Liver (tissue), 3 donors: ENCODE data around the gene CEP164.

ENCODE experiments used
- GABPA ChIP-seq, 2 donors: IDR thresholded peaks in 1 of 2; conservative IDR thresholded peaks in 1 of 2; 2 replicates each; pipeline ENCODE4 v1.6.1; 2016; ENCODE audit warnings: antibody characterized with exemption in 2 of 2, mild to moderate bottlenecking in 1 of 2, moderate library complexity in 1 of 2
- ZBTB33 ChIP-seq: IDR thresholded peaks from 2 replicates; pipeline ENCODE4 v1.6.1; 2016; ENCODE audit warnings: antibody characterized with exemption
- TF ChIP-seq, protein P1 (sequence below): fragments of 150-350 bp; IDR thresholded peaks from 2 replicates; pipeline ENCODE4 v1.5.1; 2017; ENCODE audit warnings: improper control_type of control experiment, low read depth, low read length; ENCODE audit not compliant: missing input control
- TF ChIP-seq, protein P2 (sequence below): IDR thresholded peaks from 2 replicates; pipeline ENCODE4 v1.6.1; 2016; ENCODE audit warnings: antibody characterized with exemption, mild to moderate bottlenecking
- donor health status: healthy.
- donor health status: healthy.

DNA sequence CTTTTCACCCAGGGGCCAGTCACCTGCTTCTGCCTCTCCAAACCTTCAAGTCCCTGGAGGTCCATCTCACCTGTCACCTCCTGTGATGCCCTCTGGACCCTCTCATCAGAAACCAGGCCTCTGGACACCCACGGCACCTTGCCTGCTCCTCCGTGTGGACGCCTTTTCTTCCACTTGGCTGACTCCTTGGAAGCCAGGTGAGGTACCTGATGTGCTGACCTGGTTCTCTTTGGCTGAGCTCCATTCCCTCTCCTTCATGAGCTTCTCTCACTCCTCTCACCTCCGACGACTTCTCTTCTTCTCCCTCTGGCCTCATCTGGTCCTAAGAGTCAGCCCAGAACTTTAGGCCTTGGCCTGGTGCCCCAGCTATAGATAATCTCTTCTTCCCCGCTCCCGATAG, 99.3 kb downstream of the CEP164 start:
- TF ChIP-seq, protein P1, sequence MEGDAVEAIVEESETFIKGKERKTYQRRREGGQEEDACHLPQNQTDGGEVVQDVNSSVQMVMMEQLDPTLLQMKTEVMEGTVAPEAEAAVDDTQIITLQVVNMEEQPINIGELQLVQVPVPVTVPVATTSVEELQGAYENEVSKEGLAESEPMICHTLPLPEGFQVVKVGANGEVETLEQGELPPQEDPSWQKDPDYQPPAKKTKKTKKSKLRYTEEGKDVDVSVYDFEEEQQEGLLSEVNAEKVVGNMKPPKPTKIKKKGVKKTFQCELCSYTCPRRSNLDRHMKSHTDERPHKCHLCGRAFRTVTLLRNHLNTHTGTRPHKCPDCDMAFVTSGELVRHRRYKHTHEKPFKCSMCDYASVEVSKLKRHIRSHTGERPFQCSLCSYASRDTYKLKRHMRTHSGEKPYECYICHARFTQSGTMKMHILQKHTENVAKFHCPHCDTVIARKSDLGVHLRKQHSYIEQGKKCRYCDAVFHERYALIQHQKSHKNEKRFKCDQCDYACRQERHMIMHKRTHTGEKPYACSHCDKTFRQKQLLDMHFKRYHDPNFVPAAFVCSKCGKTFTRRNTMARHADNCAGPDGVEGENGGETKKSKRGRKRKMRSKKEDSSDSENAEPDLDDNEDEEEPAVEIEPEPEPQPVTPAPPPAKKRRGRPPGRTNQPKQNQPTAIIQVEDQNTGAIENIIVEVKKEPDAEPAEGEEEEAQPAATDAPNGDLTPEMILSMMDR: no peak
- TF ChIP-seq GABPA (IDR thresholded peaks at IDR 0.05 in 1 of 2, conservative IDR thresholded peaks at IDR 0.05 in 1 of 2) (no peak), ZBTB33 (no peak)
- TF ChIP-seq, protein P2, sequence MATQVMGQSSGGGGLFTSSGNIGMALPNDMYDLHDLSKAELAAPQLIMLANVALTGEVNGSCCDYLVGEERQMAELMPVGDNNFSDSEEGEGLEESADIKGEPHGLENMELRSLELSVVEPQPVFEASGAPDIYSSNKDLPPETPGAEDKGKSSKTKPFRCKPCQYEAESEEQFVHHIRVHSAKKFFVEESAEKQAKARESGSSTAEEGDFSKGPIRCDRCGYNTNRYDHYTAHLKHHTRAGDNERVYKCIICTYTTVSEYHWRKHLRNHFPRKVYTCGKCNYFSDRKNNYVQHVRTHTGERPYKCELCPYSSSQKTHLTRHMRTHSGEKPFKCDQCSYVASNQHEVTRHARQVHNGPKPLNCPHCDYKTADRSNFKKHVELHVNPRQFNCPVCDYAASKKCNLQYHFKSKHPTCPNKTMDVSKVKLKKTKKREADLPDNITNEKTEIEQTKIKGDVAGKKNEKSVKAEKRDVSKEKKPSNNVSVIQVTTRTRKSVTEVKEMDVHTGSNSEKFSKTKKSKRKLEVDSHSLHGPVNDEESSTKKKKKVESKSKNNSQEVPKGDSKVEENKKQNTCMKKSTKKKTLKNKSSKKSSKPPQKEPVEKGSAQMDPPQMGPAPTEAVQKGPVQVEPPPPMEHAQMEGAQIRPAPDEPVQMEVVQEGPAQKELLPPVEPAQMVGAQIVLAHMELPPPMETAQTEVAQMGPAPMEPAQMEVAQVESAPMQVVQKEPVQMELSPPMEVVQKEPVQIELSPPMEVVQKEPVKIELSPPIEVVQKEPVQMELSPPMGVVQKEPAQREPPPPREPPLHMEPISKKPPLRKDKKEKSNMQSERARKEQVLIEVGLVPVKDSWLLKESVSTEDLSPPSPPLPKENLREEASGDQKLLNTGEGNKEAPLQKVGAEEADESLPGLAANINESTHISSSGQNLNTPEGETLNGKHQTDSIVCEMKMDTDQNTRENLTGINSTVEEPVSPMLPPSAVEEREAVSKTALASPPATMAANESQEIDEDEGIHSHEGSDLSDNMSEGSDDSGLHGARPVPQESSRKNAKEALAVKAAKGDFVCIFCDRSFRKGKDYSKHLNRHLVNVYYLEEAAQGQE: no peak
